IMR-90 (cell line): ENCODE data around the gene GARIN5A. TPM values are rescaled to one million over a fixed set of nuclear protein-coding genes. Genes with fewer than 3 reads are reported as not detected.

ENCODE experiments used
- ATAC-seq: fragments of 200-7000 bp; cut with Tn5 transposase; 2 replicates; pipeline ENCODE4 v1.9.1; 2020; ENCODE audit warnings: low read depth, mild to moderate bottlenecking, moderate library complexity
- BruUV-seq: library from RNA; stranded (reverse); fragments of 400-500 nt; replicated peaks from 2 replicates; lab custom pipeline; 2021; lab: Mats Ljungman, UMichigan
- CTCF ChIA-PET: fragments of 300-600 bp; formaldehyde crosslinking; extraction: SDS; loops from one replicate; lab custom pipeline; 2021; ENCODE audit warnings: antibody characterized with exemption; lab: Yijun Ruan, JAX
- POLR2A ChIA-PET: fragments of 300-600 bp; sonication (Branson Sonifier 250); formaldehyde crosslinking; loops from one replicate; lab custom pipeline; 2022; ENCODE audit warnings: antibody characterized with exemption; ENCODE audit not compliant: unreplicated experiment; lab: Charles Lee
- DNase-seq: peaks from one replicate; pipeline ENCODE4 v3.0.0; 2013
- H2AFZ ChIP-seq: replicated peaks from 2 replicates; pipeline ENCODE3; 2013; ENCODE audit warnings: low read length, mild to moderate bottlenecking; ENCODE audit not compliant: poor library complexity
- H2AK5ac ChIP-seq: 2 replicates; pipeline ENCODE4 v1.6.1; 2013; ENCODE audit warnings: low read depth, low read length, inconsistent platforms
- H2AK9ac ChIP-seq: replicated peaks from 2 replicates; pipeline ENCODE3; 2013; ENCODE audit warnings: mild to moderate bottlenecking, low read depth, low read length, moderate library complexity; ENCODE audit not compliant: poor library complexity
- H2BK120ac ChIP-seq: 2 replicates; pipeline ENCODE4 v1.6.1; 2013; ENCODE audit warnings: low read depth, low read length, inconsistent platforms
- H2BK15ac ChIP-seq: 3 replicates; pipeline ENCODE4 v1.6.1; 2013; ENCODE audit warnings: low read depth, low read length, inconsistent platforms
- H2BK20ac ChIP-seq: 2 replicates; pipeline ENCODE4 v1.6.1; 2013; ENCODE audit warnings: low read depth, mild to moderate bottlenecking, inconsistent platforms, low read length, moderate library complexity
- H2BK5ac ChIP-seq: 2 replicates; pipeline ENCODE4 v1.6.1; 2013; ENCODE audit warnings: mild to moderate bottlenecking, low read depth, low read length, inconsistent platforms; ENCODE audit not compliant: poor library complexity, severe bottlenecking
- H3K14ac ChIP-seq: replicated peaks from 2 replicates; pipeline ENCODE4 v1.6.1; 2013; ENCODE audit warnings: low read depth, low read length, inconsistent platforms
- H3K18ac ChIP-seq: 2 replicates; pipeline ENCODE4 v1.6.1; 2013; ENCODE audit warnings: low read depth, low read length, control low read depth
- H3K23ac ChIP-seq: 2 replicates; pipeline ENCODE4 v1.6.1; 2013; ENCODE audit warnings: low read depth, low read length, inconsistent platforms
- H3K27ac ChIP-seq: 2 replicates; pipeline ENCODE4 v1.5.1; 2013; ENCODE audit warnings: mild to moderate bottlenecking, control low read depth, low read length; ENCODE audit not compliant: insufficient read depth
- H3K27me3 ChIP-seq: 2 replicates; pipeline ENCODE4 v1.6.1; 2013; ENCODE audit warnings: low read length; ENCODE audit not compliant: control insufficient read depth, insufficient read depth
- H3K36me3 ChIP-seq: 2 replicates; pipeline ENCODE4 v1.6.1; 2013; ENCODE audit warnings: low read length, mixed read lengths; ENCODE audit not compliant: control insufficient read depth, insufficient read depth
- H3K4ac ChIP-seq: 2 replicates; pipeline ENCODE4 v1.6.1; 2013; ENCODE audit warnings: low read depth, low read length, inconsistent platforms
- H3K4me1 ChIP-seq: 2 replicates; pipeline ENCODE4 v1.6.1; 2013; ENCODE audit warnings: low read length, mixed read lengths; ENCODE audit not compliant: control insufficient read depth, insufficient read depth
- H3K4me2 ChIP-seq: 2 replicates; pipeline ENCODE4 v1.6.1; 2013; ENCODE audit warnings: low read depth, mild to moderate bottlenecking, control low read depth, low read length, moderate library complexity
- H3K4me3 ChIP-seq: 2 replicates; pipeline ENCODE4 v1.5.1; 2013; ENCODE audit warnings: low read depth, mild to moderate bottlenecking, control low read depth, low read length, moderate library complexity; ENCODE audit not compliant: insufficient read depth
- H3K56ac ChIP-seq: 2 replicates; pipeline ENCODE4 v1.6.1; 2013; ENCODE audit warnings: low read length, inconsistent platforms; ENCODE audit not compliant: insufficient read depth; ENCODE audit errors: extremely low read depth
- H3K79me1 ChIP-seq, 2 experiments: 2 replicates each; pipeline ENCODE4 v1.6.1; 2013; ENCODE audit warnings: low read length in 2 of 2, inconsistent platforms in 1 of 2, low read depth in 1 of 2
- H3K9ac ChIP-seq: 2 replicates; pipeline ENCODE4 v1.6.1; 2013; ENCODE audit warnings: low read depth, low read length, control low read depth
- H3K9me1 ChIP-seq: 2 replicates; pipeline ENCODE4 v1.6.1; 2013; ENCODE audit warnings: low read length, inconsistent platforms; ENCODE audit not compliant: insufficient read depth
- H3K9me3 ChIP-seq: 2 replicates; pipeline ENCODE4 v1.6.1; 2013; ENCODE audit warnings: low read length; ENCODE audit not compliant: control insufficient read depth, insufficient read depth
- H4K20me1 ChIP-seq: 2 replicates; pipeline ENCODE4 v1.6.1; 2013; ENCODE audit warnings: low read length, inconsistent platforms; ENCODE audit not compliant: insufficient read depth
- H4K5ac ChIP-seq: 2 replicates; pipeline ENCODE4 v1.6.1; 2013; ENCODE audit warnings: mild to moderate bottlenecking, low read depth, low read length, control low read depth
- H4K8ac ChIP-seq, 2 experiments: 2 replicates each; pipeline ENCODE4 v1.6.1; 2013; ENCODE audit warnings: low read depth in 2 of 2, low read length in 2 of 2, control low read depth in 1 of 2, inconsistent platforms in 1 of 2
- H4K91ac ChIP-seq: 2 replicates; pipeline ENCODE4 v1.6.1; 2013; ENCODE audit warnings: low read depth, low read length, inconsistent platforms; ENCODE audit not compliant: insufficient read depth
- BHLHE40 ChIP-seq: fragments of 150-350 bp; IDR thresholded peaks from 2 replicates; pipeline ENCODE4 v1.6.1; 2016; ENCODE audit warnings: mild to moderate bottlenecking, low read depth, low read length
- CEBPB ChIP-seq: IDR thresholded peaks from 2 replicates; pipeline ENCODE4 v1.6.1; 2012; ENCODE audit warnings: low read depth, low read length, improper control_type of control experiment
- CHD1 ChIP-seq: IDR thresholded peaks from 2 replicates; pipeline ENCODE4 v1.6.1; 2012; ENCODE audit warnings: low read depth, low read length, improper control_type of control experiment
- CTCF ChIP-seq: conservative IDR thresholded peaks from 2 replicates; pipeline ENCODE4 v1.5.1; 2012; ENCODE audit warnings: mild to moderate bottlenecking, low read depth, low read length, improper control_type of control experiment
- FOS ChIP-seq: fragments of 150-350 bp; IDR thresholded peaks from 2 replicates; pipeline ENCODE4 v1.6.1; 2016; ENCODE audit warnings: low read depth, low read length
- MAFK ChIP-seq: IDR thresholded peaks from 2 replicates; pipeline ENCODE4 v1.6.1; 2012; ENCODE audit warnings: low read depth, low read length, improper control_type of control experiment
- MAZ ChIP-seq: IDR thresholded peaks from 2 replicates; pipeline ENCODE4 v1.6.1; 2012; ENCODE audit warnings: low read depth, mild to moderate bottlenecking, low read length, improper control_type of control experiment, moderate library complexity, borderline replicate concordance
- MXI1 ChIP-seq: IDR thresholded peaks from 2 replicates; pipeline ENCODE4 v1.6.1; 2012; ENCODE audit warnings: low read depth, mild to moderate bottlenecking, low read length, moderate library complexity, borderline replicate concordance
- NFE2L2 ChIP-seq: fragments of 150-350 bp; IDR thresholded peaks from 2 replicates; pipeline ENCODE4 v1.6.1; 2016; ENCODE audit warnings: low read depth, mild to moderate bottlenecking, low read length
- POLR2A ChIP-seq: IDR thresholded peaks from 2 replicates; pipeline ENCODE4 v1.6.1; 2012; ENCODE audit warnings: mild to moderate bottlenecking, low read depth, low read length
- RAD21 ChIP-seq: IDR thresholded peaks from 2 replicates; pipeline ENCODE4 v1.6.1; 2012; ENCODE audit warnings: low read length, improper control_type of control experiment
- RCOR1 ChIP-seq: IDR thresholded peaks from 2 replicates; pipeline ENCODE4 v1.6.1; 2012; ENCODE audit warnings: mild to moderate bottlenecking, low read length, improper control_type of control experiment; ENCODE audit not compliant: insufficient replicate concordance
- RFX5 ChIP-seq: IDR thresholded peaks from 2 replicates; pipeline ENCODE4 v1.8.0; 2012; ENCODE audit warnings: low read depth, mild to moderate bottlenecking, low read length, moderate library complexity
- SMC3 ChIP-seq: fragments of 150-350 bp; IDR thresholded peaks from 2 replicates; pipeline ENCODE4 v1.6.1; 2016; ENCODE audit warnings: low read depth, mild to moderate bottlenecking, antibody characterized with exemption, low read length, moderate library complexity
- USF2 ChIP-seq: fragments of 150-350 bp; IDR thresholded peaks from 2 replicates; pipeline ENCODE4 v1.6.1; 2017; ENCODE audit warnings: mild to moderate bottlenecking, antibody characterized with exemption, low read length, low read depth
- WGBS, 2 experiments: methylation state at CpG; one replicate each; pipeline versions ENCODE4 v1.1.5 to v1.1.7; 2013; ENCODE audit warnings: missing lambda C conversion rate in 2 of 2; ENCODE audit not compliant: insufficient read length in 1 of 2; ENCODE audit errors: extremely low coverage in 2 of 2; 5-methylcytosine and 5-hydroxymethylcytosine counted together
- dilution Hi-C: fragments of 300-500 bp; cut with HindIII; formaldehyde crosslinking; loops from one replicate; pipeline ENCODE4 v1.14.3; 2018; ENCODE audit warnings: low sequenced_read_pairs; ENCODE audit not compliant: unreplicated experiment
- in situ Hi-C: fragments of 300-500 bp; cut with MboI; formaldehyde crosslinking; loops from 3 replicates; pipeline ENCODE4 v1.14.3; 2019; ENCODE audit warnings: low sequenced_read_pairs, inconsistent platforms, mixed read lengths
- intact Hi-C: fragments of 100-400 bp; cut with micrococcal nuclease; formaldehyde crosslinking; loops from 2 replicates; pipeline ENCODE4 v1.10.0; 2022
- polyA plus RNA-seq, 3 experiments: library from polyadenylated mRNA; depleted of rRNA; stranded (reverse); fragments of >200 nt; gene quantifications; 2 replicates each; pipeline ENCODE4 v1.2.3, GENCODE V29; 2012; ENCODE audit warnings: low replicate concordance in 1 of 3
- total RNA-seq: library from RNA; depleted of rRNA; stranded (reverse); fragments of >200 nt; gene quantifications from 2 replicates; pipeline ENCODE4 v1.2.3, GENCODE V29; 2012
- TF ChIP-seq, protein P1 (sequence below): fragments of 150-350 bp; IDR thresholded peaks from 2 replicates; pipeline ENCODE4 v1.6.1; 2016; ENCODE audit warnings: low read depth, mild to moderate bottlenecking, low read length, moderate library complexity, borderline replicate concordance

Gene GARIN5A
- total and polyA plus RNA-seq, 2 of the 4 experiments (the other 2 are of a cell fraction): 0.53 TPM; not detected in 1

- Histone ChIP-seq H4K91ac (no peak overlapping the region), H3K4me2 (no peak overlapping the region), H2BK15ac (no peak overlapping the region), H3K4me3 (no peak overlapping the region), H2BK120ac (no peak overlapping the region), H3K36me3 (peaks cover 2% of the 10 kb centered on the region; the same call in 1 of the 2 replicates), H3K9ac (no peak overlapping the region), H2AK5ac (no peak overlapping the region), H3K18ac (no peak overlapping the region), H3K9me1 (no peaks in the 10 kb centered on the region), H3K79me1 (no peaks in the 10 kb centered on the region), H2AFZ (no peak overlapping the region), H4K5ac (no peak overlapping the region), H3K4ac (no peak overlapping the region), H2BK5ac (no peak overlapping the region), H4K8ac (no peak overlapping the region), H3K56ac (no peak overlapping the region), H3K23ac (no peak overlapping the region), H3K14ac (no peak overlapping the region), H3K4me1 (no peaks in the 10 kb centered on the region), H3K27me3 (peaks cover 42% of the 10 kb centered on the region), H2BK20ac (no peak overlapping the region), H3K27ac (no peak overlapping the region), H2AK9ac (no peak overlapping the region), H4K20me1 (no peaks in the 10 kb centered on the region), H3K9me3 (peaks cover 6% of the 10 kb centered on the region; the same call in 1 of the 2 replicates)
- TF ChIP-seq RAD21 (no peak), USF2 (no peak), SMC3 (no peak), NFE2L2 (no peak), CTCF (no peak), CHD1 (no peak), FOS (no peak), MXI1 (no peak), CEBPB (no peak), POLR2A (no peak), RFX5 (no peak), BHLHE40 (no peak), RCOR1 (no peak), MAFK (no peak), MAZ (no peak)
- TF ChIP-seq, protein P1, sequence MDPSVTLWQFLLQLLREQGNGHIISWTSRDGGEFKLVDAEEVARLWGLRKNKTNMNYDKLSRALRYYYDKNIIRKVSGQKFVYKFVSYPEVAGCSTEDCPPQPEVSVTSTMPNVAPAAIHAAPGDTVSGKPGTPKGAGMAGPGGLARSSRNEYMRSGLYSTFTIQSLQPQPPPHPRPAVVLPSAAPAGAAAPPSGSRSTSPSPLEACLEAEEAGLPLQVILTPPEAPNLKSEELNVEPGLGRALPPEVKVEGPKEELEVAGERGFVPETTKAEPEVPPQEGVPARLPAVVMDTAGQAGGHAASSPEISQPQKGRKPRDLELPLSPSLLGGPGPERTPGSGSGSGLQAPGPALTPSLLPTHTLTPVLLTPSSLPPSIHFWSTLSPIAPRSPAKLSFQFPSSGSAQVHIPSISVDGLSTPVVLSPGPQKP: no peak
- dilution Hi-C loops (no loop called here), in situ Hi-C loops (no loop called here), intact Hi-C loops (no loop called here)
- BruUV-seq: no TSS peak
- DNase-seq: no peak
- no peak for ATAC-seq
- ChIA-PET POLR2A (no interaction called here), CTCF (no interaction called here)
- 34% methylated on average over 15 of the region's 24 CpGs; no CpG with 5 or more reads in 1 of the 2 experiments for WGBS, 2 experiments
Measured at GRCh38 chr19:50489461-50490011, 12.9 kb upstream of the GARIN5A start.
